Adrenal gland (tissue), 12 donors: Measurements from ENCODE around the gene PAPSS1. TPM values are rescaled to one million over a fixed set of nuclear protein-coding genes. Genes with fewer than 3 reads are reported as not detected.
"Not testable (repeated sequence)": the region's sequence is repeated elsewhere in the genome, so short reads cannot be mapped to it uniquely, and the experiment has no call there.

ENCODE experiments used
- DNase-seq, 7 donors: peaks; one replicate each; pipeline ENCODE4 v3.0.0-alpha.2; 2019 to 2020
- H3K27ac ChIP-seq, 5 donors: fragments of 200-600 bp; sonication (generic) in 4 of 5; 1 replicate in 3 of 5; 2 replicates in 2 of 5; pipeline versions ENCODE4 v1.5.1 to v1.8.0; 2016 to 2020; ENCODE audit warnings: mild to moderate bottlenecking in 1 of 5
- H3K27me3 ChIP-seq: fragments of 200-600 bp; 2 replicates; pipeline ENCODE4 v1.8.0; 2021
- H3K36me3 ChIP-seq, 2 donors: fragments of 200-600 bp; replicated peaks in 1 of 2; 1 replicate in 1 of 2; 2 replicates in 1 of 2; pipeline versions ENCODE4 v1.5.1 to v1.8.0; 2018 to 2022
- H3K4me1 ChIP-seq, 2 donors: fragments of 200-600 bp; replicated peaks in 1 of 2; 1 replicate in 1 of 2; 2 replicates in 1 of 2; pipeline versions ENCODE4 v1.5.1 to v1.8.0; 2018 to 2021
- H3K4me3 ChIP-seq, 4 donors: fragments of 200-600 bp; sonication (generic) in 3 of 4; one replicate each; pipeline ENCODE4 v1.5.1; 2016 to 2018
- H3K9me3 ChIP-seq, 3 donors: fragments of 200-600 bp; sonication (generic) in 1 of 3; replicated peaks in 1 of 3; 1 replicate in 2 of 3; 2 replicates in 1 of 3; pipeline versions ENCODE4 v1.5.1 to v1.8.0; 2016 to 2021
- CTCF ChIP-seq, 6 experiments: fragments of 450-650 bp in 4 of 6; fragments of 200-600 bp in 2 of 6; sonication (generic) in 1 of 6; IDR thresholded peaks; 1 replicate in 5 of 6; 2 replicates in 1 of 6; pipeline versions ENCODE4 v1.5.1 to v1.8.0; 2016 to 2021; ENCODE audit warnings: antibody characterized with exemption in 6 of 6, mild to moderate bottlenecking in 2 of 6, moderate library complexity in 1 of 6
- POLR2A ChIP-seq, 2 donors: fragments of 450-650 bp; IDR thresholded peaks; one replicate each; pipeline ENCODE4 v1.6.1; 2017; ENCODE audit warnings: antibody characterized with exemption in 2 of 2, mild to moderate bottlenecking in 2 of 2, moderate library complexity in 1 of 2
- WGBS, 4 donors: extraction: QIAGEN DNeasy Blood & Tissue Kit in 2 of 4; methylation state at CpG; one replicate each; pipeline versions ENCODE4 v1.1.5 to v1.1.7; 2013 to 2017; 5-methylcytosine and 5-hydroxymethylcytosine counted together
- intact Hi-C, 2 donors: fragments of 100-400 bp; cut with DNase I; formaldehyde crosslinking; loops; one replicate each; pipeline versions ENCODE4 v1.14.1 to v1.15.0; 2022 to 2023
- polyA plus RNA-seq, 3 donors: library from polyadenylated mRNA; stranded (reverse); fragments of 200-250 nt in 2 of 3; fragments of 350-450 nt in 1 of 3; fragmentation: Illumina TruSeq in 1 of 3; extraction: RNeasy Lipid Tissue Mini Kit (QIAGEN cat#74804) in 1 of 3; gene quantifications; one replicate each; pipeline ENCODE4 v1.2.3, GENCODE V29; 2013 to 2014
- total RNA-seq, 9 donors: library from RNA; depleted of rRNA in 4 of 9; stranded (reverse); fragments of >200 nt in 4 of 9; fragments of 120-200 nt in 1 of 9; fragmentation: NEBNext Ultra II Directional in 1 of 9; extraction: Animal tissue kit (Norgen Biotek cat#: 25700) in 1 of 9; gene quantifications; one replicate each; pipeline versions ENCODE4 v1.1.0 to v1.2.4, GENCODE V29; 2013 to 2023
- donor health status: healthy with polysubstance abuse.
- donor health status: Bipolar disorder and iron deficiency.
- donor health status: DM: yes; HTN: yes; CAD: no.
- donor health status: DM: no; HTN: no; CAD: no.
- donor health status: DM: no; HTN: no; CAD: no.
- donor health status: DM: yes; HTN: yes; CAD: no.

Gene PAPSS1
- total and polyA plus RNA-seq, 12 donors = 13.1 to 22.6 (median 17.4) TPM

- no peaks in the 10 kb centered on the region for H3K9me3 ChIP-seq
- H3K4me3 ChIP-seq = no peak overlapping the region
- no peak overlapping the region for H3K27ac ChIP-seq
- TF ChIP-seq POLR2A (IDR thresholded peaks at IDR 0.05) (no peak), CTCF (IDR thresholded peaks at IDR 0.05) (no peak)
- no peaks in the 10 kb centered on the region for H3K36me3 ChIP-seq
- no peaks in the 10 kb centered on the region for H3K4me1 ChIP-seq
- 87 to 100% (median 98%) methylated on average over 2 to 3 of the region's 3 CpGs for WGBS, 4 donors
- no peak for DNase-seq
- no peaks in the 10 kb centered on the region for H3K27me3 ChIP-seq
- intact Hi-C loops = no loop called here
Observed at GRCh38 chr4:107725281-107725859, 5.3 kb upstream of the PAPSS1 start.

DNA sequence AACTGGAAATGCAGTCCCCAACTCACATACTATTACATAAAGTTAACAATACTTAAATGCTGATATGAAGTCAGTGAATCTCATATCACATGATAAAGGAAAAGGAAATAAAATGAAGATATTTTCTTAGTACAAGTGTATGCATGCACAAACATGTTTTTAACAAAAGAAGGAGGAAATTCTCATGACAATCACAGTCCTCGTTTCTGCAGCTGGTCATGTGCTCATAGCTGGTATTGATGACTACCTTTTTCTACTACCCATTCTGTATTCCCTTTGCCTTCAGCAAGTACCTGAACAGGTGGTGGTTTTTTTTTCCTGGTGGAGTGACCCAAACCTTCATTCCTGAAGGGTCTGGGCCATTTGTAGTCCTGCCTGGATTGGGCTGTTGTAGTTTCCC lies 3.3 kb upstream of the PAPSS1 start:
- H3K9me3 ChIP-seq, H3K27ac ChIP-seq, DNase-seq, intact Hi-C loops, H3K27me3 ChIP-seq, H3K36me3 ChIP-seq, H3K4me1 ChIP-seq, H3K4me3 ChIP-seq: not testable (repeated sequence)
- 75 to 91% (median 85%) methylated on average over 1 of the region's 1 CpG for WGBS, 4 donors

- Histone ChIP-seq H3K4me3 (peak overlapping the region in 1 of 4 donors; percentile 88), H3K9me3 (no peaks in the 10 kb centered on the region), H3K27ac (peak overlapping the region in 1 of 5 donors; percentile 90), H3K27me3 (no peaks in the 10 kb centered on the region), H3K4me1 (peaks cover 0 to 9% of the 10 kb centered on the region in 2 donors), H3K36me3 (no peaks in the 10 kb centered on the region)
- intact Hi-C loops = no loop called here
- WGBS, 4 donors = 49 to 58% (median 53%) methylated on average over 9 of the region's 9 CpGs
- TF ChIP-seq POLR2A (IDR thresholded peaks at IDR 0.05) (no peak), CTCF (IDR thresholded peaks at IDR 0.05) (no peak)
- DNase-seq = peak in 1 of 7 donors; percentile 22
Observed at GRCh38 chr4:107721436-107722100, 1.5 kb upstream of the PAPSS1 start.

- peak in 4 of 7 donors; percentile 29 to 57 (median 30) for DNase-seq
- TF ChIP-seq CTCF (IDR thresholded peaks at IDR 0.05) (no peak), POLR2A (IDR thresholded peaks at IDR 0.05) (no peak)
- Histone ChIP-seq H3K4me3 (peak overlapping the region; percentile 56 to 95 (median 90)), H3K27me3 (no peaks in the 10 kb centered on the region), H3K36me3 (no peaks in the 10 kb centered on the region), H3K9me3 (no peaks in the 10 kb centered on the region), H3K27ac (peak overlapping the region in 3 of 5 donors; percentile 65 to 94 (median 87)), H3K4me1 (peaks cover 0 to 9% of the 10 kb centered on the region in 2 donors)
- intact Hi-C loops = no loop called here
- WGBS, 4 donors = 2 to 7% (median 3%) methylated on average over 7 to 28 of the region's 28 CpGs
Observed at GRCh38 chr4:107719207-107719921, 670 bp downstream of the PAPSS1 start.
